KOPT-K1 (cell line): ENCODE results near the gene GGA1.
"Not testable (repeated sequence)": the region's sequence is repeated elsewhere in the genome, so short reads cannot be mapped to it uniquely, and the experiment has no call there.

ENCODE experiments used
- H3K27ac ChIP-seq: fragments of 200-600 bp; sonication (generic); 2 replicates; pipeline ENCODE4 v1.5.1; 2016; ENCODE audit warnings: antibody characterized with exemption, mild to moderate bottlenecking, low read depth, low read length; ENCODE audit not compliant: poor library complexity, severe bottlenecking
- H3K36me3 ChIP-seq: fragments of 200-600 bp; sonication (generic); 2 replicates; pipeline ENCODE4 v1.5.1; 2017; ENCODE audit warnings: antibody characterized with exemption, mild to moderate bottlenecking, low read length, moderate library complexity; ENCODE audit not compliant: insufficient read depth
- H3K9me3 ChIP-seq: fragments of 200-600 bp; sonication (generic); 2 replicates; pipeline ENCODE4 v1.5.1; 2017; ENCODE audit warnings: antibody characterized with exemption, low read length, mild to moderate bottlenecking; ENCODE audit not compliant: insufficient read depth, poor library complexity, severe bottlenecking

GGA1 gene

DNA sequence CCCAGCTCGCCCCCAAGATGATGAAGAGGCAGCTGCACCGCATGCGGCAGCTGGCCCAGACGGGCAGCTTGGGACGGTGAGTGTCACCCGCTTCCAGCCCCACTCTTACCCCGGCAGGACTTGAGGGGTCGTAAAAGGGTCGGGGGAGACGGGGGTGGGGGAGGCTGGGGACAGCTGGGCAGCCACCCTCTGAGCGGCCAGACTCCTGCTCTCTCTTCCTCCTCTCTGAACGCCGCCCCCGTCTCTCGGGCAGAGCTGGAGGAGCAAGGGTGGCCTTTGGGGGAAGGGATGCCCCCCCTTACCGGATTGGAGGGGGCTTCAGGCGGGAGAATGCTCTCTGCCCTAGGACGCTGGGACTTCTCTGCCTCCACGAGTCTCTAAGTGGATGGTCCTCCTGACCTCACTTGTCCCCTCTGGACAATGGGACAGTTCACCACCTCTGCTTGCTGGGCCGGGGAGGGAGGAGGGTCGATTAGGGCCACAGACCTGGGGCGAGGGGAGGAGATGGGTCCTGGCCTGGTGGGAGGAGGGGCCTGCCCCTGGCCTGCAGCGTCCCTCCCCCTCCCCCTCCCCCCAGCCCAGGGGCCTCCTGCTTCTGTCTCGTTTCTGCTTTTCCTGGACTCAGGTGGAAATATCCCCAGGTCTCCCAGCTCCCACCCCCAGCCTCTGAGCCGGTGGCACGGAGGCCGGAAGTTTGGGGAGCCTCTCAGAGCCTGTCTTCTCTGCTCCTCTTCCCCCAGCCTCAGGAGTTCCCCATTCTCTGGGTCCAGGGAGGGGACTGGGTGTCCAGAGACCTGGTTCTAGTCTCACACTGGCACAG, 31.3 kb downstream of the GGA1 start:
- Histone ChIP-seq H3K27ac (peak overlapping the region; percentile 65), H3K36me3 (peaks cover 10% of the 10 kb centered on the region; the same call in 1 of the 2 replicates), H3K9me3 (no peaks in the 10 kb centered on the region)

DNA sequence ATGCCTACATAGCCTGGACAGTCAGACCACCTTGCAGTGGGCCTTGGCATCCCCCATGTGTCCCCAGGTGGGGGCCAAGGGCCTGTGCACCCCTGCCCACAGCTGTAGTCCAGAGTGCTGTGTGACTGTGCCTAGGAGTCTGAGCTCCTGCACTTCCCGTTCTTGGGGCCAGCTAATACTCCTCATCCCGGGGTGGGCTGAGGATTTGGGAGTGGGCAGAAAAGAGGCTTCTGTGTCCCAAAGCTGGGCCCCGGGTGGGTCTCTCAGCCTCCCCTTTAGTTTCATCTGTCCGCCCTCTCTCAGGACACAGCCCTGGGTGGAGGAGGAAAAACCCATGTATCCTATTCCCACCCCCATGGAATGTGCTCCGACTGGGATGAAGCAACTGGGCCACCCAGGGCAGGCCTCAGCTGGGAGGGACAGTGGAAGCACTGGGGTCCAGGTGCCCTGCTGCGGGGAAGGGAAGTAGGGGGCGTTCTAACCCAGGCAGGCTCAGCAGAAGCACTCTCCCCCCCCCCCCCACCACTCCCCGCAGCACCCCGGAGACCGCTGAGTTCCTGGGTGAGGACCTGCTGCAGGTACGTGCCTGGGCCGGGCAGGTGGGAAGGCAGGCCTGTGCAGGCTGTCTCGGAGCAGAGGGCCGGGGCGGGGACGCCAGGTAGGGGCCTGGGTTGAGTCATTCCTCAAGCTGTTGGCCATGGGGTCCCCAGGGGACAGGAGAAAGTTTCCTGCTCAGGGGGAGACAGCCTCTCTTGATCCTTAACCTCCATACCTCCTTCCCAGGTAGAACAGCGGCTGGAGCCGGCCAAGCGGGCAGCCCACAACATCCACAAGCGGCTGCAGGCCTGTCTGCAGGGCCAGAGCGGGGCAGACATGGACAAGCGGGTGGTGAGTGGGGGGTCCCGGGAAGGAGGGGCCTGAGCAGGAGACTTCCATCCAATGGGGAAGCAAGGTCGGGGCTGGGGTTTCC, 32.2 kb downstream of the GGA1 start:
- H3K36me3 ChIP-seq, result peaks cover 18% of the 10 kb centered on the region; the same call in 1 of the 2 replicates
- H3K9me3 ChIP-seq, result no peaks in the 10 kb centered on the region
- peak overlapping the region; percentile 65 for H3K27ac ChIP-seq

DNA sequence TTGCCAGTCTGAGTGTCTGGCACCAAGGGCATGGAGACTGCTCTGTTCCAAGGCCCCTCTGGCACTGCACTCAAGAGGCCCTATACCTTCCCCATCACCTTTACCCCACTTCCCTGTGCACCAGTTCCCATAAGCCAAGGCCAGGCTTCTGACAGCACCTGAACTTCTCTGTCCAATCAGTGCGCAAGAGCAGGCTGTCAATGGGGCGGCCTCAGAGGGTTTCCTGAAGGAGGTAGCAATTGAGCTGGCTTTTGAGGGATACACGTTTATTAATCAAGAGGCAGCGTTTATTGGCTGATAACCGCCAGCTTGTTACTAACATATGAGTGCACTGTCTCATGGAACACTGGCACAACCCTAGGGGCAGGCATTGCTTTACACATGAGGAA, 32.9 kb downstream of the GGA1 start:
- Histone ChIP-seq H3K27ac (no peak overlapping the region), H3K9me3 (no peaks in the 10 kb centered on the region), H3K36me3 (peaks cover 18% of the 10 kb centered on the region; the same call in 1 of the 2 replicates)

DNA sequence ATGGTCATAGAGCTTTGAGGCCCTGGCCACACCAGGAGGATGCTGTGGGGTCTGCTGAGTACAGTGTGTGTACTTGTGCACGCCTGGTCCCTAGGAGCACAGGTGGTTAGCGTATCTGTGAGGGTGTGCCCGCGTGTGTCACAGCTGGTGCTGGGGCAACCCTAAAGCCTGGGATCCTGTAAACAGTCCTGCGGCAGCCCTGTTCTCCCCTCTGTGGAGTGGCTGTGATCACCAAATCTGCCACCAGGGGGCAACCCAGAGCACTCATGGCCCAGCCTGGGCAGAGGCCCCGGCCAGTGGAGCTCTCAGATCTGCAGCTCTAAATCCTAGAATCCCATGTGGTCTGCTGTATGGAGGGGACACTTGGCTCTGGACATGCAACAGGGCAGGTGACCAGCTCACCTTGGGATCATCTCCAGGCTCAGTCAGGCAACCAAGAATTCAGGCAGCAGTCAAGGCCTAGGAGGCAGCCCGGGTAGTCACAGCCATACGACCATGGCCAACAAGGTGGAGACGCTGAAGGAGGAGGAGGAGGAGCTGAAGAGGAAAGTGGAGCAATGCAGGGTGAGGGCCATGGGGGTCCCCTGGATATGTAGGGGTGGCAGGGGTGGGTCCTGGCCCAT, 34.7 kb downstream of the GGA1 start:
- Histone ChIP-seq H3K27ac (no peak overlapping the region), H3K36me3 (peaks cover 23% of the 10 kb centered on the region; the same call in 1 of the 2 replicates), H3K9me3 (no peaks in the 10 kb centered on the region)

DNA sequence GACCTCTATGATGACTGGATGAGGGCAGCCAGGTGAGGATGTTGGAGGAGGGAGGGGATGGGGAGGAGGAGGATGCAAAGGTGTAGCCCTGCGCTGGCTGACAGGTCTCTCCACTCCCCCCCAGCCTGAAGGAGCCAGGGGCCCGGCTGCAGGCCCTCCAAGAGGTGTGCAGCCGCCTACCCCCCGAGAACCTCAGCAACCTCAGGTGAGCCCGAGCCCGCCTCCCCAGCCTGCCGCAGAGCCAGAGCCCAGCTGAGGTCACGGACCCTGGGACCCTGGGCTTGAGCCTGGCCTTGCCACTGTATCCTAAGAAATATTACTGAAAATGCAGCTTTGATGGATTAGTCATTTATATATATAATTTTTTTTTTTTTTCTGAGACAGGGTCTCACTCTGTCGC, 38.7 kb downstream of the GGA1 start:
- no peak overlapping the region for H3K27ac ChIP-seq
- H3K9me3 ChIP-seq, result no peaks in the 10 kb centered on the region
- H3K36me3 ChIP-seq, result peaks cover 48% of the 10 kb centered on the region

DNA sequence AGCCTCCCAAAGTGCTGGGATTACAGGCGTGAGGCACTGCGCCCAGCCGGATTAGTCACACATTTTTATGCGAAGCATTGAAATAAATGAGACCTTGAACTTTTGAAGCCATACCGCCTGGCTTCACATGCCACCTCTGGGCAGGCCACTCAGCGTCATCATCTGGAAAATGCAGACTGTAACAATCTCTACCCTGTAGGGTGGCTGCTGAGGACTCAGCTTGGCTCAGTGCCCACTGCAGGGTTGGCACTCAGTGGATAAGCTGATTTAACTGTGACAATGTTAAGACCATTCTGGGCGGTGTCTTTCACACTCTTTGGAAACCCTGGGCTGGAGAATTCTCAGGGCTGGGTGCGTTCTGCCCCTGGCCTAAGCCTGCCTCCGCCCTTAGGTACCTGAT, 39.3 kb downstream of the GGA1 start:
- no peaks in the 10 kb centered on the region for H3K9me3 ChIP-seq
- no peak overlapping the region for H3K27ac ChIP-seq
- peaks cover 50% of the 10 kb centered on the region for H3K36me3 ChIP-seq

DNA sequence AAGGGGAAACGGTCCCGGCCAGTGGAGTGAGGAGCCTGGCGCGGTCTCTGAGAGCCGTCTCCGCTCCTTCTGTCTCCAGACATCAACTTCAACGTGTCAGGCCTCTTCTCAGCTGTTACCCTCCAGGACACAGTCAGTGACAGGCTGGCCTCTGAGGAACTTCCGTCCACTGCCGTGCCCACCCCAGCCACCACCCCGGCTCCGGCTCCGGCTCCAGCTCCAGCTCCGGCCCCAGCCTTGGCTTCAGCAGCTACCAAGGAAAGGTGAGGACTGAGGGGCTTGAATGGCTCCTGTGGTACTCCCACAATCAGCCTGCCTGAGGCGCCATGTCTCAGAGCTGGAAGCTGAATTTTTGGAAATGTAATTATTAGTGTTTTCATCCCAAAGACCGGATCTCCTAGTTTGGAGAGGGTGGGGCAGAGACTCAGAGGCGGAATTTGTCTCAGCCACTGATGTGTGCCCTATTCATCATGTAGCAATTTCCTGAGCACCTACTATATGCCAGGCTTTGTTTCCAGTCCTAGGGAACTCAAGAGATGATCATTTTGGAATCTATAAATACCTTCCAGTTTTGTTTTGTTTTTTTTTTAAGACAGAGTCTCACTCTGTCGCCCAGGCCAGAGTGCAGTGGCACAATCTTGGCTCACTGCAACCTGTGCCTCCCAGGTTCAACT, 42.0 kb downstream of the GGA1 start:
- Histone ChIP-seq H3K27ac (no peak overlapping the region), H3K9me3 (no peaks in the 10 kb centered on the region), H3K36me3 (peaks cover 40% of the 10 kb centered on the region)

DNA sequence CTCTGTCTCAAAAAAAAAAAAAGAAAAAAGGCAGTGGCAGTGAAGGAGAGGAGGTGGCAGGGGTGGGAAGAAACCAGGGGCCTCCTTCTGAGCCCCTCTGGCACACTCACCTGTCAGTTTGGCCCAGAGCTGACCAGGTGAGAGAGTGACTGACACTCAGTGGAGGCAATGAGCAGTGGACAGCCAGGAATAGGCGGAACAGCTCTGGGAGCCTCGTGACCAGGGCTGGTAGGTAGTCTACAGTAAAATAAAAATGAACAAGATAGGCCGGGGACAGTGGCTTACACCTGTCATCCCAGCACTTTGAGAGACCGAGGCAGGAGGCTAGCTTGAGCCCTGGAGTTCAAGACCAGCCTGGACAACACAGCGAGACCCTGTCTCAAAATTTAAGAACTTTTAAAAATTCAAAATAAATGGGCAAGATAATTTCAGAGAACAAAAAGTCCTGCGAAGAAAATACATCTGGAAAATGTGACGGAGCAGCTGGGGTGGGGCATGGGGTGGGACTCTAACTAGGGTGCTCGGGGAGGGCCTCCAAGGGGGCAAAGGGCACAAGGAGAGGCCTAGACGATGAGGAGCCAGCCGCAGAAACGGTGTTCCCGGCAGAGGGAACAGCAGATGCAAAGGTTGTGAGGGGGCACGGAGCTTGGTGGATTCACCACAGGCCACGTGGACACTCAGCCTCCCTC, 46.1 kb downstream of the GGA1 start:
- H3K36me3 ChIP-seq, result peaks cover 33% of the 10 kb centered on the region
- no peak overlapping the region for H3K27ac ChIP-seq
- H3K9me3 ChIP-seq, result no peaks in the 10 kb centered on the region

DNA sequence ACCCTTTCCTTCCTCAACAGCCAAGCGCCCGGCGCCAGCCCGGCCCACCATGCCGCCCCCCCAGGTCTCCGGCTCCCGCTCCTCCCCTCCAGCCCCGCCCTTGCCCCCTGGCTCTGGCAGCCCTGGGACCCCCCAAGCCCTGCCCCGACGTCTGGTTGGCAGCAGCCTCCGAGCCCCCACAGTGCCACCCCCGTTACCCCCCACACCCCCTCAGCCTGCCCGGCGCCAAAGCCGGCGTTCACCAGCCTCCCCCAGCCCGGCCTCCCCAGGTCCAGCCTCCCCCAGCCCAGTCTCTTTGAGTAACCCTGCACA, 46.6 kb downstream of the GGA1 start:
- H3K27ac ChIP-seq, result no peak overlapping the region

DNA sequence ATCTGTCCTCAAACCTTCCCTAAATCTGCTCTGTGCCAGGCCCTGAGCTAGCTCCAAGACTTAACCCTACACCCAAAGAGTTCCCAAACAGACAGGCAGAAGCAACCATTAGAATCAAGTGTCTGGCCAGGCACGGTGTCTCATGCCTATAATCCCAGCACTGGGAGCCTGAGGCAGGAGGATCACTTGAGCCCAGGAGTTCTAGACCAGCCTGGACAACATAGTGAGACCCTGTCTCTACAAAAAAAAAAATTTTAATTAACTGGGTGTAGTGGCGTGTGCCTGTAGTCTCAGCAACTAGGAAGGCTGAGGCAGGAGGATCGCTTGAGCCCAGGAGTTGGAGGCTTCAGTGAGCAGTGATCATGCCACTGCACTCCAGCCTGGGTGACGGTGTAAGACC, 47.9 kb downstream of the GGA1 start:
- not testable (repeated sequence) for H3K9me3 ChIP-seq, H3K27ac ChIP-seq
- H3K36me3 ChIP-seq, result peaks cover 30% of the 10 kb centered on the region; the same call in 1 of the 2 replicates

More for the DNA sequence above, 46.6 kb downstream of the GGA1 start:
- no peaks in the 10 kb centered on the region for H3K9me3 ChIP-seq
- H3K36me3 ChIP-seq, result peaks cover 30% of the 10 kb centered on the region

DNA sequence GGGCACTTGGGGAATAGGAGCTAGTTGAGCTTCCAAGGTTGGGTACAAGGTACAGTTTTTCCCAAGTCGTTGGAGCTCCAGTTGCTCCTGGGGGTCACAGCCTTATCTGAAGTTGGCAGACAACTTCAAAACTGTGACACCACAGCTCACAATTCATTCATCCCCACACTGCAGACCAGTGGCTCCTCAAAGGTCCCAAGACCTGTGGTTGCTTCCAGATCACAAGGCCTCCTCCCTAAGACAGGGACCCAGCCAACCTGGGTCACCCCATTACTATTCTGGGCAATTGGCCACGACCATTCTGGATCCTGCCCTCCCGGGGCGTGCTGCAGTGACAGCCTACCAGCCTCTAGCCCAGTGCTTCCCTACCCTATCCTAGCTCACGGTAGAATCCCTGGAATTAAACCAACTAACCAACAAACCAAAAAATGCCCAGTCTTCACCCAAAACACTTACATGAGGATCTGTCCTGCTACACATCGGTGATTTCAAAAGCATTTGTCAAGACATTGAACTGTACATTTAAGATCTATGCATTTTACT, 49.0 kb downstream of the GGA1 start:
- peaks cover 33% of the 10 kb centered on the region for H3K36me3 ChIP-seq
- H3K9me3 ChIP-seq, result no peaks in the 10 kb centered on the region
- peak overlapping the region; percentile 74 for H3K27ac ChIP-seq

DNA sequence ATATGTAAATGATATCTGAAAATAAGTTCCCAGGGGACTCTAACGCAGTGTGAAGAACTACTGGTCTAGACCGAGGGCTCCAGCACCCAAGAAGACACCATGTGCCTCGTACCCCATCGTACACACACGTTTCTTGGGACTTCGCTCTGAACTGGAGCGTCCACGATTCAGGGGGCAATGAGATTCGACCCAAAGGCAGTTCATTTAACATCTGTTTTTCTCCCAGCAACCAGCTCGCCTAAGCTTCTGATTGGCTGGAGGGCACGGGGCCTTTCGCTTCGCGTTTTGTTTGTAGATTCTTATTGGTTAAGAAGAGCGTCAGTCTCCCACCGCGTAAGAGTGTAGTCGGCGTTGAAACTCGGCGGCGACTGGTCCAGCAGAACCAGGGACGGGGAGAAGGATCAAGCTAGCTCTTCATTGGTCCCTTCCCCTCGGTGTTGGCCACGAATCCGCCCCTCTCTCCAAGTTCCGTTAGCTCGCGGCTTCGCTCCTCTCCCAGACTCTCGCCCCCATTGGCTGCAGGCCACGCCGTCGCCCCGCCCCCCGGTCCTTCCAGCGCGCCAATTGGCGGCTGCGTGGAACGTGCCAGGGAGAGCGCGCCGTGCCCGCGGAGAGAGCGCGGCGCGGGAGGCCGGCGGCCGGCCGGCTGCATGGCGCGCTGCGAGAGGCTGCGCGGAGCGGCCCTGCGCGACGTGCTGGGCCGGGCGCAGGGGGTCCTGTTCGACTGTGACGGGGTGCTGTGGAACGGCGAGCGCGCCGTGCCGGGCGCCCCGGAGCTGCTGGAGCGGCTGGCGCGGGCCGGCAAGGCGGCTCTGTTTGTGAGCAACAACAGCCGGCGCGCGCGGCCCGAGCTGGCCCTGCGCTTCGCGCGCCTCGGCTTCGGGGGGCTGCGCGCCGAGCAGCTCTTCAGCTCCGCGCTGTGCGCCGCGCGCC, 49.8 kb downstream of the GGA1 start, which contains the start of gene PDXP:
PDXP (plus strand) TSS at position 591 of the 933 bp plus-strand sequence; CDS start at position 651, 60 bp downstream.
- no peaks in the 10 kb centered on the region for H3K9me3 ChIP-seq
- H3K36me3 ChIP-seq, result peaks cover 30% of the 10 kb centered on the region
- peak within 1 kb of the TSS; percentile 74 for H3K27ac ChIP-seq
